GM12873 (cell line): Measurements from ENCODE around the gene HLA-DPA1.
A peak's percentile ranks its signal among the peaks of the same experiment; 100 is the strongest.

Source experiments
- CTCF ChIP-seq: IDR thresholded peaks from 2 replicates; pipeline ENCODE4 v1.5.1; 2012; ENCODE audit warnings: low read depth, mild to moderate bottlenecking, moderate library complexity, low read length, control low read depth; ENCODE audit not compliant: insufficient read depth; ENCODE audit errors: missing control alignments

Gene HLA-DPA1

GRCh38 chr6:33073431-33073871 lies at the start of gene HLA-DPA1:
Gene HLA-DPA1, minus strand, starts transcription at chr6:33073649.
- TF ChIP-seq CTCF, result no peak

GRCh38 chr6:33123181-33123580 lies 49.7 kb upstream of the HLA-DPA1 start:
- TF ChIP-seq CTCF, result no peak

GRCh38 chr6:33120001-33120400 lies 46.6 kb upstream of the HLA-DPA1 start:
- TF ChIP-seq CTCF, result no peak

- peak; percentile 67 for TF ChIP-seq CTCF
Measured at GRCh38 chr6:33118525-33119123, 45.2 kb upstream of the HLA-DPA1 start.

GRCh38 chr6:33117811-33118277 lies 44.4 kb upstream of the HLA-DPA1 start:
- no peak for TF ChIP-seq CTCF

GRCh38 chr6:33116841-33117711 lies 43.6 kb upstream of the HLA-DPA1 start:
- no peak for TF ChIP-seq CTCF

- TF ChIP-seq CTCF, result no peak
Measured at GRCh38 chr6:33116417-33116816, 43.0 kb upstream of the HLA-DPA1 start.
